Stimulated activated CD4-positive, alpha-beta T cell treated with anti-CD3 and anti-CD28 coated beads, Interleukin-4, amount 100 ng/mL, for 48 hours (primary cell): ENCODE results near the gene UBXN7.
"Not testable (repeated sequence)": the region's sequence is repeated elsewhere in the genome, so short reads cannot be mapped to it uniquely, and the experiment has no call there.

ENCODE experiments used
- DNase-seq, 2 donors: peaks; one replicate each; pipeline ENCODE4 v3.0.0-alpha.2; 2020; ENCODE audit warnings: low read depth in 2 of 2

UBXN7 gene

DNA sequence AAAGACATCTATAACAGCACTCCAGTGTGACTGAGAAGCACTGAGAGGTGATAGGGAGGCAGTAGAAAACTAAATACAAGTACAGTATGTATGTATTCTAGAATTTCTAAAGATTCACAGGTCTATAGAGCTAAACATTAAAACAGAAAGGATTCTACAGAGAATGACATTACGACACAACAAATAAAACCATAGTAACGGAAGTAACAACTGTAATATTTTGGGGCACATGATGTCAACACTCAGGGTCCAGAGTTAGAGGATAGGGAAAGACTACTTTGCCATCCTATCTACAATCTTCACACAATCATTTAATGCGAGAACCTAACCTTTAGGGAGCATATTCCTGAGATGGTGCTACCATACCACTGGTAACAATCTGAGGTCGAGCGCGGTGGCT lies 13.6 kb downstream of the UBXN7 start:
- DNase-seq, result no peak

DNA sequence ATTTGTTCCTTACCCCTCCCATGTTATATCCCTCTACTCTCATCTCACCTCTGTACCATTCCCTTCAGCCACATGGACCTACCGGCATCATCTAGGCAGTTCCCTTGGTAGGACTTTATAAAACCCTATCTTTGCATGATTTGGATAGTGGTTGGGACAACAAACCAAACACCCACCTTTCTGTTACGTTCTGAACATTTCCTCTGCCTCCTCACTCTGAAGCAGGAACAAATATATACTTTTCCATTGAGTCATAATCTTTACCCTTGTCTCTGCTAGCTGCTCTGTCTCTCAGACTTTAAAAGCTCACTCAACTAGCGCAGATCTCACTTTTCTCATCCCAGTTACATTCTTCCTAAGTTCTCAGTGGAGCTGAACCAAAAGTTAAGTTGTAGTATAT lies 17.8 kb downstream of the UBXN7 start:
- DNase-seq, result no peak

DNA sequence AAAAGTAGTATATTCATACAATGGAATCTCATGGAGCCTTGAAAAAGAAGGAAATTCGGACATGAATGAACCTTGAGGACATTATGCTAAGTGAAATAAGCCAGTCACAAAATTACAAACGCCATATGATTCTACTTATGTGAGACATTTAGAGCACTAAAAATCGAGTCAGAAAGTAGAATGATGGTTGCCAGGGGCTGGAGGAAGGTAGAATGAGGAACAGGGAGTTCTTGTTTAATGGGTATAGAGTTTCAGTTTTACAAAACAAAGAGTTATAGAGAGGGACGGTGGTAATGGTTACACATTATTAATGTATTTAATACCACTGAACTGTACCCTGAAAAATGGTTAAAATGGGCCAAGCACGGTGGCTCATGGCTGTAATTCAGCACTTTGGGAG lies 19.5 kb downstream of the UBXN7 start:
- DNase-seq, result no peak

DNA sequence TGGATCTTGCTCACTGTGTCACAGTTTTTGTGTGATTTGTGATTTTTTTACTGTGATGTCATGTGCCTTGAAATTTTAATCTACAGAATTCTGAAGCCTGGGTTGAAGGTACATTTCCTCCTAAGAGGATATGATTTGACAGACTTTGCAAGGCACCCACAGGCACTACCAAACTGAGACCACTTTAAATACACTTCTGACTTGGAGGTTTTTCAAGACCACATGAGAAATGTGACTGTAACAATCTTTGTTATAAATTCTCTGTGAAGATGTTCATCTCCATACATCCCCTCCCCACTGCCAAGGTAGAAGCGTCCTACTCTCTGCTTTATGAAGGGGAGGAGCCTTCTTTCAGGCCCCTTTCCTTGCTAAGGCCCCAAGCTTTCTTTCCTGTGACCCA lies 22.8 kb downstream of the UBXN7 start:
- DNase-seq, result no peak

DNA sequence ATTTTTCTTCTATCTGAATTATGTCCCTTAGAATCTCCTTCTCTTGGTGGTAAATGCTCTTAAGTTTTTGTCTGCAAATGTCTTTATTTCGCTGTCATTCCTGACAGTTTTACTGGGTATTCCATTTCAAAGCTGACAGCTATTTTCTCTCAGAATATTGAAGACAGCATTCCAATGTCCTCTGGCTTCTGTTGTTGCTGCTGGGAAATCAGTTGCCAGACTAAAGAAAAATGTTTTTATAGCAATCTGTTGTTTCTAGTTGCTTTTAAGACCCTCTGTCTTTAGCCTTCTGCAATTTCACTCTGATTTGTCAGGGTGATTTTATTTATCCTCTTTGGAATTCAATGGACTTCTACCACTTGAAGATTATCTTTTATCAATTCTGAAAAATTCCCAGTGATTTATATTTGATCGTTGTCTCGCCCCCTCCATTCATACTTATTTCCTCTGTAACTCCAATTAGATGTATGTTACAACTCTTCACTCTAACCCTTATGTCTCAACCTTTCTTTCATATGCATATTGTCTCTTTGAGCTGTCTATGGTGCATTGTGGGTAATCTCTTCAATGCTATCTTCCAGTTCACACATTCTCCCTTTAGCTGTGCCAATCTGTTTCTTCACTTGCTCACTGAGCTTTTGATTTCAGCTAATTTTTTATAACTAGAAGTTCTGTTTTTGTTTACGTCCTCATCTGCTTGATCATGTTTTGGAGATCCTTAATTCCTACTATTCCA lies 23.5 kb downstream of the UBXN7 start:
- no peak for DNase-seq

DNA sequence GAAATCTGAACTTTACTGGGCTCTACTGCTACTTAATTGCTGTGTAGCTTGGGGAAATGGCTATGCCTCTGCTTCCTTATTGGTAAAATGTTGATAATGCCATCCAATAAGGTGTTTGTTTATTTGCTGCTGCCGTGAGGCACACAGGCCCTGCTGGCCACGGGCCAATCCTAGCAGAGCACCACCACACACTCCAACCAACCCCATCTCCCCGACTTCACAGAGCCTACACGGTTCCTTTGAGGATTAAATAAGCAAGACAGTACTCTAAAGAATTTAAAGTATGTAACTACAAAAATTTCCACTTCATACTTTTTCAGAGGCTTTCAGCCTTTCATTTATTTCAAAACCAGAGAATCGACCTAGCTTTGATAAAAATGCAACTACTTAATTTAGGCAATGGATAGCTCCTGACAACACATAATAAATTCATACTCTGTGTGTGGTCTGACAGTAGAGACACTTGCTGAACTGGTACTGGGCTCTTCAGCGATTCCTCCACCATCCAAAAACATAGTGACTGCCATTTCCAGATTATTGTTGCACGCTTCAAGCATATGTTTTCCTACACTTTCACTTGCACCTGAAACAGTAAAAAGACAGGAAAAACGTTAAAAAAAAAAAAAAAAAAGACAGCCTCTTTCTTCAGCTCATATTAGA lies 25.3 kb downstream of the UBXN7 start:
- no peak for DNase-seq

DNA sequence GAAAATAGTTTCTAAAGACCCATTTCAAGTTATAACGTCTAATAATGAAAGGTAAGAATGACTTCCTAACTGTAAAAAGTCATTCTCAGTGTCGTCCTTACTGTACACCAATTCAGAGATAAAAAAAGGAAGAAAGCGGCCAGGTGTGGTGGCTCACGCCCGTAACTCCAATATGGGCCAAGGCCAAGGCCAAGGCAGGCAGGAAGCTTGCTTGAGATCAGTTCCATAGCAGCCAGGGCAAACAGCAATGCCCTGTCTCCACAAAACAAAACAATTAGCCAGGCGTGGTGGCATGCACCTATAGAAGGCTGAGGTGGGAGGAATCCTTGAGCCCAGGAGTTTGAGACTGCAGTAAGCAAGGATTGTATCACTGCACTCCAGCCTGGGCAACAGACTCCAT lies 31.9 kb downstream of the UBXN7 start:
- no peak for DNase-seq

DNA sequence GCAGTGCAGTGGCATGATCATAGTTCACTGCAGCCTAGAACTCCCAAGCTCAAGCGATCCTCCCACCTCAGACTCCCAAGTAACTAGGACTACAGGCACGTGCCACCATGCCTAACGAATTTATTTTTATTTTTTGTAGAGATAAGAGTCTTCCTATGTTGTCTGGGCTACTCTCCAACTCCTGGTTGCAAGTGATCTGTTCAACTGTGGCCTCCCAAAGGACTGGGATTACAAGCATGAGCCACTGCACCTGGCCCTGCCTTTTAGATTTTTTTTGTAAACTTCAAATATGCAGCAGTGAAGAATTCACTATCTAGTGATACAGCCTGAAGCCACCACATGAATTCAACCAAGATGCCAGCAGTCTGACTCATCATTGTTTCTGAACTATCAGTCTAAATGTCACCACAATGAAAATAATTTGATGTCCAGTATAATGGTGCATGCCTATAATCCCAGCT lies 32.7 kb downstream of the UBXN7 start:
- no peak for DNase-seq

DNA sequence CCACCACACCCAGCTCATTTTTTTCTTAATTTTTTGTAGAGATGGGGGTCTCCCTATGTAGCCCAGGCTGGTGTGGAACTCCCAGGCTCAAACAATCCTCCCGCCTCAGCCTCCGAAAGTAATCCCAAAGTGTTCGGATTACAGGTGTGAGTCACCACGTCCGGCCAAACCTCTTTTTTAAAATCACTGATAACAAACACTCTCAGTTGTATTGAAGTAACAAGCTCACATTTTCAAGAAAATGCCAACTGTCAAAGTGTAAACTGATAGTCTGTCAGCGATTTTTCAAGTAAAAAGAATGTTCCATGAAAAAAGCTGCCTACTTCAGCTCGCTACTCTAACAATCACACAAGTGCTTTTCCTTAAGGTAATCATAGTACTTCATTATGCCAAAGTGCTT lies 33.4 kb downstream of the UBXN7 start:
- DNase-seq, result no peak

DNA sequence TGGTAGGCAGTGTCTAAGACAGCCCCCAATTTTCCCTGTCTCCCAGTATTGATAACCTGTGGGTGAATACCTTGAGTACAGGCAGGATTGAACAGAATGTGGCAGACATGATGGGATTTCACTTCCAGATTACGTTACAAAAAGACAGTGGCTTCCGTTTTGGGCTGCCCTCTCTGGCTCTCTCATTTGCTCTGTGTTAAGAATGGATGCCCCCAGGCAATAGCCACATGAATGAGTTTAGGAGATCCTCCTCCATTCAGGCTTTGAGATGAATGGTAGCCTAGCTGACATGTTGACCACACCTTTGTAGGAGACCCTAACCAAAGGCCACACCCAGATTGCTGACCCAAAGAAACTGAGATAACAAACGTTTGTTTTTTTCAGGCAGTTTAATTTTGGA lies 34.3 kb downstream of the UBXN7 start:
- no peak for DNase-seq

DNA sequence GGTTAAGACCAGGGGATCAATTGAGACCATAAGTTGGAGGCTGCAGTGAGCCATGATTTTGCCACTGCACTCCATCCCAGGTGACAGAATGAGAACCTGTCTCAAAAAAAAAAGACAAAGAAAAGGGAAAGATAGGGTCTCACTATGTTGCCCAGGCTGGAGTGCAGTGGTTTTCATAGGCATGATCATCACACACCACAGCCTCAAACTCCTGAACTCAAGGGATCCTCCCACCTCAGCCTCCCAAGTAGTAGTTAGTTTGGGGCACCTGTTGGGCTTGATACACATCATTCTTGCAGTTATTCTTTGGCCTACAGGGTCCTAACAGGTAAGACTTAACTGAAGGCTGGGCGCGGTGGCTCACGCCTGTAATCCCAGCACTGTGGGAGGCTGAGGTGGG lies 42.1 kb downstream of the UBXN7 start:
- DNase-seq, result no peak

DNA sequence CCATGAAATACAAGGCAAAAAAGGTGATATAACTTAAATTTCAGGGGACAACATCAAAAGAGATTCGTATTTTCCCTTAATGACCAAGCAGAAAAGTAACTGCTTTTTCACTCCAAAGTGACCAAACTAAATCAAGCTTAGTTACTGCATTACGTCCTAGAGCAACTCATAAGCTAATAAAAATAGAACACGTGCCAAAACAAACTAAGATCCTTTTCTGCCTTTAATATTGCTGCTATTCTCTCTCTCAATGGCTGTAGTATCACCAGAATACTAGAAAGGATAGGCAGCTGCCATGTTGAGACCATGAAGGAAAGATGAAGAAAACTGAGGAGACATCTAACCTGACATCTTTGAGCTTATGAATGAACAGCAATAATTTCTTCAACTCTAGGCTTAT lies 43.3 kb downstream of the UBXN7 start:
- no peak for DNase-seq

DNA sequence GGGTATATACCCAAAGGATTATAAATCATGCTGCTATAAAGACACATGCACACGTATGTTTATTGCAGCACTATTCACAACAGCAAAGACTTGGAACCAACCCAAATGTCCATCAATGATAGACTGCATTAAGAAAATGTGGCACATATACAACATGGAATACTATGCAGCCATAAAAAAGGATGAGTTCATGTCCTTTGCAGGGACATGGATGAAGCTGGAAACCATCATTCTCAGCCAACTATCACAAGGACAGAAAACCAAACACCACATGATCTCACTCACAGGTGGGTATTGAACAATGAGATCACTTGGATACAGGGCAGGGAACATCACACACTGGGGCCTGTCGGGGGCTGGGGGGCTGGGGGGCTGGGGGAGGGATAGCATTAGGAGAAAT lies 44.3 kb downstream of the UBXN7 start:
- not testable (repeated sequence) for DNase-seq

DNA sequence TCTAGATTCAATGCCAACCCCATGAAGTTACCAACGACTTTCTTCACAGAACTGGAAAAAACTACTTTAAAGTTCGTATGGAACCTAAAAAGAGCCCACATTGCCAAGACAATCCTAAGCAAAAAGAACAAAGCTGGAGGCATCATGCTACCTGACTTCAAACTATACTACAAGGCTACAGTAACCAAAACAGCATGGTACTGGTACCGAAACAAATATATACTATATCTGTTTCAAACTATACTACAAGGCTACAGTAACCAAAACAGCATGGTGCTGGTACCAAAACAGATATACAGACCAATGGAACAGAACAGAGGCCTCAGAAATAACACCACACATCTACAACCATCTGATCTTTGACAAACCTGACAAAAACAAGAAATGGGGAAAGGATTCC lies 45.4 kb downstream of the UBXN7 start:
- not testable (repeated sequence) for DNase-seq

DNA sequence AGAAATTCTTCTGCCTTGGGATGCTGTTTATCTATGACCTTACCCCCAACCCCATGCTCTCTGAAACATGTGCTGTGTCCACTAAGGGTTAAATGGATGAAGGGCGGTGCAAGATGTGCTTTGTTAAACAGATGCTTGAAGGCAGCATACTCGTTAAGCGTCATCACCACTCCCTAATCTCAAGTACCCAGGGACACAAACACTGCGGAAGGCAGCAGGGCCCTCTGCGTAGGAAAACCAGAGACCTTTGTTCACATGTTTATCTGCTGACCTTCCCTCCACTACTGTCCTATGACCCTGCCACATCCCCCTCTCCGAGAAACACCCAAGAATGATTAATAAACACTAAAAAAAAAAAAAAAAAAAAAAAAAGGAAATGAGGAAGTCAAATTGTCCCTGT lies 46.2 kb downstream of the UBXN7 start:
- not testable (repeated sequence) for DNase-seq

DNA sequence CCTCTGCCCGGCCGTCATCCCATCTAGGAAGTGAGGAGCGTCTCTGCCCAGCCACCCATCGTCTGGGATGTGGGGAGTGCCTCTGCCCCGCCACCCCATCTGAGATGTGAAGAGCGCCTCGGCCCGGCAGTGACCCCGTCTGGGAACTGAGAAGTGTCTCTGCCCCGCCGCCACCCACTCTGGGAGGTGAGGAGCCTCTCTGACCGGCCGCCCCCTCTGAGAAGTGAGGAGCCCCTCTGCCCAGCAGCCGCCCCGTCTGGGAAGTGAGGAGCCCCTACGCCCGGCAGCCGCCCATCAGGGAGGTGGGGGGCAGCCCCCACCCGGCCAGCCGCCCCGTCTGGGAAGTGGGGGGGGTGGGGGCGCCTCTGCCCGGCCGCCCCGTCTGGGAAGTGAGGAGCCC lies 46.8 kb downstream of the UBXN7 start:
- not testable (repeated sequence) for DNase-seq

DNA sequence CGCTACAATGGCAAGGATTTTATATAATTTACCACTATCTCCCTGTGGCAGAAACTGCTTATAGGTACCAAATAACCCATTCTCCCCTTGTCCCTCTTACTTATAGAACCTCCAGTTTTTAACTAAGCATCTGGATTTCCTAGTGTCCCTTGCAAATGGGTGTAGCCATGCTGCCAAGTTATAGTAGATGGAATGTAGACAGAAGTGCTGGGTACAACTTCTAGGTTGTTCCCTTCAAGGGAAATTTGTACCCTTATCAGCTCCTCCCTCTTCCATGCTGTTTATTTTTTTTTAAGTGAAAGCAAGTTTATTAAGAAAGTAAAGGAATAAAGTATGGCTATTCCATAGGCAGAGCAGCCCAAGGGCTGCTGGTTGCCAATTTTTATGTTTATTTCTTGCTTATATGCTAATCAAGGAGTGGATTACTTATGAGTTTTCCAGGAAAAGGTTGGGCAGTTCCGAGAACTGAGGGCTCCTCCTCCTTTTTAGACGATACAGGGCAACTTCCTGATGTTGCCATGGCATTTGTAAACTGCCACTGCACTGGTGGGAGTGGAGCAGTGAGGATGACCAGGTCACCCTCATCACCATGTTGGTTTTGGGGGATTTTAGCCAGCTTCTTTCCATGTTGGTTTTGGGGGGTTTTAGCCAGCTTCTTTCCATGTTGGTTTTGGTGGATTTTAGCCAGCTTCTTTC lies 53.9 kb downstream of the UBXN7 start:
- no peak for DNase-seq

DNA sequence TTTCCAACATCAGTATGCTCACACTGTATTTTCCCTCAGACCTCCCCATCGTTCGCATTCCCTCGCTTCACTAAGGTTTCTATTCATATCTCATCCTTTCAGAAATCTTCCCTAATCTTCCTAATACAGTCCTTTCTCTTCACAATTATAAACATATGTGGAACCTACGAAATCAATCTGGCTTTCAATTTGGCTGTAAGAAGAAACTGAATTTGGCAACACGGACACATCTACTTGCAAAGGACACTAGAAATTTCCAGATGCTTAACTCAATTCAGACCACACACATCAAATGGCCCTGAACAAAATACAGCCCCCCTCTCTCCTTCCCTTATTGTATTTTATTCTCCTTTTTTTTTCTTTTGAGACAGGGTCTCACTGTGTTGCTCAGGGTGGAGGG lies 54.9 kb downstream of the UBXN7 start:
- DNase-seq, result no peak

DNA sequence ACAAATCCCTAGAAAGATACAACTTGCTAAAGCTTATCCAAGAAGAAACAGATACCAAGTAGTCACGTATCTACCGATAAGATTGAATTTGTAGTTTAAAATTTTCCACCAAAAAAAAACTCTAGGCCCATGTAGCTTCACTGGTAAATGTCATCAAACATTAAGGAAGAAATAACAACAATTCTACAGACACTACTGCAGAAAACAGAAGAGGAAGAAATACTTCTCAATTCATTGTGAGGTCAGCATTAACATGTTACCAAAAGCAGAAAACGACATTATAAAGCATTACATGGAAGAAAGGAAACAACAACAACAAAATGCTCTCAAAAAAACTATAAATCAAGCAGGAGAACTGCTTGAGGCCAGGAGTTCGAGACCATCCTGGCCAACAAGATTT lies 66.5 kb downstream of the UBXN7 start:
- no peak for DNase-seq

DNA sequence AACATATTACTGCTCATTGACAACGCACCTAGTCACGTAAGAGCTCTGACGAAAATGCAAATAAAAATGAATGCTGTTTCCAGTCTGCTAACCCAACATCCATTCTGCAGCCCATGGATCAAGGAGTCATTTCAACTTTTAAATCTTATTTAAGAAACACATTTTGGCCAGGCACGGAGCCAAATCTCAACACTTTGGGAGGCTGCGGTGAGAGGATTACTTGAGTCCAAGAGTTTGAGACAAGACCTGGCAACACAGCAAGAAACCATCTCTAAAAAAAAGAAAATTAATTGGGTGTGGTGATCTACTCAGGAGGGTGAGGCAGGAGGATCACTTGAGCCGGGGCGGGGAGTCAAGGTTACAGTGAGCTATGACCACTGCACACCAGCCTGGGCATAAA lies 71.6 kb downstream of the UBXN7 start:
- no peak for DNase-seq

DNA sequence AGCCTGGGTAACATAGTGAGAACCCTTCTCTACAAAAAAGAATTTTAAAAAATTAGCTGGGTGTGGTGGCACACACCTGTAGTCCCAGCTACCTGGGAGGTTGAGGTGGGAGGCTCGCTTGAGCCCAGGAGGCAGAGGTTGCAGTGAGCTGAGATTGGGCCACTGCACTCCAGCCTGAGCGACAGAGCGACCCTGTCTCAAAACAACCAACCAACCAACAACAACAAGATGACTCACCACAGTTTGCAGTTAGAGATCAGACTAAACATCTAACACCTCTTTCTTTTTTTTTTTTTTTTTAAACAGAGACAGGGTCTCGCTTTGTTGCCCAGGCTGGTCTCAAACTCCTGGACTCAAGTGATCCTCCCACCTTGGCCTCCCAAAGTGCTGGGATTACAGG lies 73.7 kb downstream of the UBXN7 start:
- DNase-seq, result not testable (repeated sequence)

DNA sequence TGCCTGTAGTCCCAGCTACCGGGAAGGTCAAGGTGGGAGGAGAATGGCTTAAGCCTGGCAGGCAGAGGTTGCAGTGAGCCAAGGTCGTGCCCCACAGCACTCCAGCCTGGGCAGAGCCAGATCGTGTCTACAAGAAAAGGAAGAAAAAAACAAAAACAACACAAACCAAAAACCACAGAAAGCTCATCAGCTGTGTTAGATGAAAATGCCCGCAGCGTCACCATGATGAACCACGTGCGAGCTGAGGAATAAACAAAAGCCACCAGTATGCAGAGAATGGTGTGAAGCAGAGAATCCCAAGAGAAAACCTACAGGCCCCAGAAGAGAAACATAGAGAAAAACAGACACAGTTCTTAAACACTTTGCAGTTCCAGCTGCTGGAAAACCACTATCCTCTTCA lies 74.3 kb downstream of the UBXN7 start:
- no peak for DNase-seq

DNA sequence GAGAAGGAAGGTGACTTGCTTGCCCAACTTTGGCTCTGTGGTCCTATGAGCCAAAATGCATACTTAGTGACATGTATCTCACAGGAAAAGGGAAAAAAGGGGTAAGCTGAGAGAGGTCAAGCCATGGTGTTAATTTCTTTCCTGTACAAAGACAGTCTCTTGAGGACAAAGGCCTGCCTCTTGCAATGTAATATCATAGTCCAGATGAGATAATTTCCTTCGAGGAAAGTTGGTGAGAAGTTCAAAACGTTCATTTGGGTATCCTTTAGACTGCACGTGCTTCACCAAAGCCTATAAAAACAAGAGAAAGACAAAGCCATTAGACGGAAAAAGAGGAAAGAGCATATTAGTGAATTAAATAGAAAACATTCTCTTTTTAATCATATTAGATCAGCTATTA lies 75.7 kb downstream of the UBXN7 start:
- DNase-seq, result no peak
